GM12801 (cell line): ENCODE measurements around the gene CLIC5.

Experiments used
- TF ChIP-seq, protein P1 (sequence below): IDR thresholded peaks from one replicate; pipeline ENCODE4 v1.5.1; 2011; ENCODE audit warnings: control low read depth; ENCODE audit not compliant: insufficient read length; ENCODE audit errors: extremely low read depth

CLIC5 gene

DNA sequence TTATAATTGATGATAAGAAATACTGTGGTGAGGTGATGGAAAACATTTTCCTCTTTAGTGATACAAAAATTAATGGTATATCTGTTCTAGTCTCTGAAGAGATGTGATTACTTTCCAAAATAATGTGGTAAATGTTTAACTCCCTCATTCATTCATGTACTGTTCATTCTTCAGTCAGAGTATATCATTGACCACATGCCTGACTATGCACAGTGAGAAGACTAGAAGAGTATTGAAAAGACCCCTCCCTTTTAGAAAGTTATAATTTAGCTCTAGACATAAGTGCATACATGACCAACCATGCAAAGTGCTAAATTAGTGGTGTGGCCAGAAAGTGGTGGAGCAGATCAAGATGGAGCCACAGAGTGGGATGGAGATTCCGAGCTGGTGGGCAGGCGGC lies 133.0 kb downstream of the CLIC5 start:
- TF ChIP-seq, protein P1, sequence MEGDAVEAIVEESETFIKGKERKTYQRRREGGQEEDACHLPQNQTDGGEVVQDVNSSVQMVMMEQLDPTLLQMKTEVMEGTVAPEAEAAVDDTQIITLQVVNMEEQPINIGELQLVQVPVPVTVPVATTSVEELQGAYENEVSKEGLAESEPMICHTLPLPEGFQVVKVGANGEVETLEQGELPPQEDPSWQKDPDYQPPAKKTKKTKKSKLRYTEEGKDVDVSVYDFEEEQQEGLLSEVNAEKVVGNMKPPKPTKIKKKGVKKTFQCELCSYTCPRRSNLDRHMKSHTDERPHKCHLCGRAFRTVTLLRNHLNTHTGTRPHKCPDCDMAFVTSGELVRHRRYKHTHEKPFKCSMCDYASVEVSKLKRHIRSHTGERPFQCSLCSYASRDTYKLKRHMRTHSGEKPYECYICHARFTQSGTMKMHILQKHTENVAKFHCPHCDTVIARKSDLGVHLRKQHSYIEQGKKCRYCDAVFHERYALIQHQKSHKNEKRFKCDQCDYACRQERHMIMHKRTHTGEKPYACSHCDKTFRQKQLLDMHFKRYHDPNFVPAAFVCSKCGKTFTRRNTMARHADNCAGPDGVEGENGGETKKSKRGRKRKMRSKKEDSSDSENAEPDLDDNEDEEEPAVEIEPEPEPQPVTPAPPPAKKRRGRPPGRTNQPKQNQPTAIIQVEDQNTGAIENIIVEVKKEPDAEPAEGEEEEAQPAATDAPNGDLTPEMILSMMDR = no peak

DNA sequence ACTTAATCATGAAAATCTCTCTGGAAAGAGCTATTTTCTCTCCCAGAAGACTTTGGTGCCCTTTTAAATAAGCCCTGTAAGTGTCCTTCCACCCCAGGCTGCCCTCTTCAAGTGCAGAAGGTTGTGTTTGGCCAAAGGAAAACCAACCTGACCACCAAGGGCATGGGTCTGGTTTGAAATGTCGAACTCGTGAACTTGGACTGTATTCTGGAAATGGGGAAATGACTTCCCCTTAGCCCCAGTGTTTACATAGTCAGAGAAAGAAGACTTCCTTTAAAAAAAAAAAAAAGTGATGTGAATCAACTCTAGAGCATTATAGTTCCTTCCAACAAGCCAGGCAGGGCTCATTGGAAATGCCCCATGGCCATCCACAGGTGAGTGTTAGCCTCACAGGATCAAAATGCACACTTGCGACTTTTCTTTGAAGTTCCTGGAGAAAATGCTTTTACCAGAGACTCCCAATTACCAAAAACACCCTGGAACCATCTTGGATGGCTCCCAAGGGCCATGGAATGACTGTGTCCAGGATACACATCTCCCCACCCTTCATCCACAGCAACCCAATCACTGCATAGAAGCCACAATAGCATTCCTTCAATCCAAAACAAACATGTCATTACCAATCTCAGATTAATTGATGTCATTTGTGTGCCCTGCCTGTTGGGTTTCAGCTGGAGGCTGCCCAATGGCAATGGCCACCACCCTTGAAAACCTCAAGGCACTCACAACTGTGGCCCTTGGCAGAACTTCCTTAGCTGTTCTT lies 133.8 kb downstream of the CLIC5 start:
- TF ChIP-seq, protein P1 = no peak

DNA sequence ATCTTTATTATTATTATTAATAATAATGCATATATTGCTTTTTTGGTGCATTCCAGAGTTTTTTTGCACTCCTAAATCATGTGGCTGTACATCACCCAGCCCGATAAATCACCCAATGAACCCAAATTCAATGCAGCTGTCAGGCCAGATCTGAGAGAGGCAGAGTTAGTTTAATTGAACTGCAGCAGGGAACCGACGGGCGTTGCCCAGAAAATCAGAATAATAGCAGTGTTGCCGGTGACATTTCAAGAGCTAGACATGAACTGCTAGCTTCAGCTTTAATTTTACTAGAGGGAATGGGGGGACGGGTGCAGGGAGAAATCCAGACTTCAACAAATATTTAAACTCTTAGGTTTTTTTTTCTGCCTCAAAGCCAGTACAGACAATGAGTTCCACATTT lies 135.0 kb downstream of the CLIC5 start:
- TF ChIP-seq, protein P1 = no peak

DNA sequence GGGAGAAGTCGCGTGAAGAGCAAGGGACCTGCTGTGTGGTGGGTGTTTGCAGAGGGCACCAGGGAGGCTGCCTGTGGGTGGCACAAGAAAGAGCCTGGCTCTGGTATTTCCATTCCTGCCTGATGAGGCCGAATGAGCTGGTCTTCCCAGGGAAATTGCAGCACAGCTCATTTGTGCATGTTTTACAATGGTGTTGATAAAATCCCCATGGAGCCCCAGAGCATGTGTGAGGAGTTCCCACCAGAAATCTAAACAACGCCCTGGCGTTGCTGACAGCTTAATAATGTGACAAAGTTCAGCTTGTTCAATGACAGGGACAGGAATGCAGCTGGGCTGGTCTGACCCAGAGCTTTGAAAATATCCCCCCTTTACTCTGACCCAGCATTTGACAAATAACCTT lies 135.5 kb downstream of the CLIC5 start:
- TF ChIP-seq, protein P1 = no peak

DNA sequence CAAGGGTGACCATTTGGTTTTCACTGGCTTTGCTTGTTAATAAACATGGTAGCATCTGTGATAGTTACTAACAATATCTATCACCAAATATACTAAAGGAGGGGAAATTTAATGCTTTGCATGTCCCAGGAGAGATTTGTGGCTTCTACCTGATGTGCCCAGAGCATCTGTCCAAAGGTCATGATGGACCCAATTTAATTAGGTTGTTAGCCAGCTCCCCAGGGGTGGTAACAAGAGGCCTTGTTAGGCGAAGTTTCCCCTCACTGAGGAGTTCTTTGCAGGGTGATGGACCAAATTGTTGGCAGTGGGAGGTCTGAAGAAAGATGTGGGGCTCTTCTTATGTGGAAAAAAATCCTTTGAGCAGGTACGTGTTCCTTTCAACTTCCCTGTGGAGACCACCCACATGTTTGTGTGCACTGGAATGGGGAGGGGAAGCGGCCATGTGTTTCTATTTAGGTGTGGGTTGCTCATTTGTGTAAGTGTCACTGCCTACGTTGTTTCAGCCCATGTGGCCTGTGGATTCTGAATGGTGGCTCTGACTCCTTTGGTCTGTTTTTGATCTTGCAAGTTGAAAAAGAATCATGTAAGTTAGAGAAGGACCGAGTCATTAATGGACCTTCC lies 137.6 kb downstream of the CLIC5 start:
- TF ChIP-seq, protein P1 = no peak

DNA sequence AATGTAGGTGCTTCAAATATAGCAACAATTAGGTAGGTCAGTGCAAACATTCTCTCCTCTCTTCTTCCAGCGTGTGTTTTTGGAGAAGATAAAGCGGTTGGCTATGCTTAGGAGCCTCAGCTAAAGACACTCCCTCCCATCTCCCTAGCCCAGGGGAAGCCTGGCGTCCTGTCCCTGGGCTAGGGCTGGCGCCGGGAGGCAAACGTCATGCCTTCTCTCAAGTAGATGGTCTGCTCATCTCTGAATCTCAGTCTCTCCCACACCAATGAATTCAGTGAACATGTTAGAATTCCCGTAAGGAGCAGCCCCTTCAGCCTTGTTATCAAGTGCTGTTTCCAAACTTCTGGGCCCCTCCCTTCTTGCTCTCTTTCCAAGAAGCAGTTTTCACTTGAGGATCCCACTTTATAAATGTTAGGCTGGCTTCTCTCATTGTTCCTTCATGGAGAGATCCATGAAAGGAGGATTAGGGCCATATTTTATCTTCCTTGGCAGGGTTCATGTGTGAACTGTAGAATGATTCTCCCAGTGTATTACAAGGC lies 142.8 kb downstream of the CLIC5 start:
- TF ChIP-seq, protein P1 = no peak

DNA sequence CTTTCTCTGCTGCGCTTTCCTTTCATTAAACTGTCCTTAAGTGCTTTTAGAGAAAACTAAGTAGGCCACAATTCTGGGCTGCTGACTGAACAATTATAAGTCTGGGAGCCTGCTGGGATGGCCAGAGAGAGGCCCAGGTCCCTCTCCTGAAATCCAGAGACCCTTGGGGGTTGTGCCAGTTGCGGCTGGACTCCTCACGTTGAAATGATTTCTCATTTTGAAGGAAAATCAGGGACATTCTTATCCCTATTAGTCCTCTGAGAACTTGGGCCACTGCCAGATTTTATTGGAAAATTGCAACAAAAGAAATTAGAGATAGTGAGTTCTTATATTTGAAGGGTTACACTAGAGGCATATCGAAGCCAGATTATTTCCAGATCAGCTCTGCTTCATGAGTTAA lies 145.1 kb downstream of the CLIC5 start:
- TF ChIP-seq, protein P1 = no peak
